A549 (cell line): Measurements from ENCODE around the gene RMP24.

ENCODE experiments used
- CHD2 ChIP-seq: fragments of 150-350 bp; IDR thresholded peaks from 2 replicates; pipeline ENCODE4 v1.6.1; 2014; ENCODE audit warnings: low read length; ENCODE audit not compliant: partially characterized antibody
- EP300 ChIP-seq, 2 experiments: fragments of >200 bp; sonication (Bioruptor Twin); formaldehyde crosslinking; IDR thresholded peaks; 2 replicates in 1 of 2; 3 replicates in 1 of 2; pipeline ENCODE4 v1.6.1; 2016 to 2017
- JUN ChIP-seq, 2 experiments: fragments of >200 bp; sonication (Bioruptor Twin); formaldehyde crosslinking; IDR thresholded peaks; 2 replicates in 1 of 2; 3 replicates in 1 of 2; pipeline ENCODE4 v1.6.1; 2016 to 2017
- MYC ChIP-seq: IDR thresholded peaks from 2 replicates; pipeline ENCODE4 v1.6.1; 2012; ENCODE audit warnings: mild to moderate bottlenecking, inconsistent platforms, low read length, improper control_type of control experiment, borderline replicate concordance
- POLR2AphosphoS2 ChIP-seq: conservative IDR thresholded peaks from 2 replicates; pipeline ENCODE4 v1.6.1; 2012; ENCODE audit warnings: low read length, improper control_type of control experiment, inconsistent platforms
- TFCP2L1 ChIP-seq: fragments of 250-450 bp; sonication (Bioruptor Pico); IDR thresholded peaks from 2 replicates; pipeline ENCODE4 v1.5.0; 2021; ENCODE audit warnings: mild to moderate bottlenecking
- TF ChIP-seq, protein P1 (sequence below): fragments of >200 bp; sonication (Bioruptor Twin); formaldehyde crosslinking; IDR thresholded peaks from 3 replicates; pipeline ENCODE4 v1.5.1; 2016

DNA sequence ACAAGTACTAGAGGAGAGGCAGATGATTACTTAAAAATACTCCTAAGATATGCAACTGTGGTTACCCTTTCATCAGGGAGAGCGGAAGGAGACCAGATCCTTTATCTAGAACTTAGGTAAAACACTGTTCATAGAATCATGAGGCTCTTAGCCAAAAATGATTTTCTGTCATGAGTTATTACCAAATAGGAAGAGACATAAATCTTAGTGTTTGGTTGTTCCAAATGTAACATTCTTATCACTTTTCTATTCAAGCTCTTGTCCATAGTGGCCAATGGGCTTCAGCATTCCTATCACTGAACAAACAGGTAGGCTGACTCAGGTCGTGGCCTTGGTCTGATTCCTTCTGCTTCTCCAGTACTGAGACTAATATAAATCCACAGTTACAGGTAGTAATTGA lies 56.4 kb downstream of the RMP24 start:
- TF ChIP-seq JUN (IDR thresholded peaks at IDR 0.05) (no peak), TFCP2L1 (CRISPR knock-in tag) (no peak), POLR2AphosphoS2 (no peak), CHD2 (no peak), MYC (no peak), EP300 (IDR thresholded peaks at IDR 0.05) (no peak)
- TF ChIP-seq, protein P1, sequence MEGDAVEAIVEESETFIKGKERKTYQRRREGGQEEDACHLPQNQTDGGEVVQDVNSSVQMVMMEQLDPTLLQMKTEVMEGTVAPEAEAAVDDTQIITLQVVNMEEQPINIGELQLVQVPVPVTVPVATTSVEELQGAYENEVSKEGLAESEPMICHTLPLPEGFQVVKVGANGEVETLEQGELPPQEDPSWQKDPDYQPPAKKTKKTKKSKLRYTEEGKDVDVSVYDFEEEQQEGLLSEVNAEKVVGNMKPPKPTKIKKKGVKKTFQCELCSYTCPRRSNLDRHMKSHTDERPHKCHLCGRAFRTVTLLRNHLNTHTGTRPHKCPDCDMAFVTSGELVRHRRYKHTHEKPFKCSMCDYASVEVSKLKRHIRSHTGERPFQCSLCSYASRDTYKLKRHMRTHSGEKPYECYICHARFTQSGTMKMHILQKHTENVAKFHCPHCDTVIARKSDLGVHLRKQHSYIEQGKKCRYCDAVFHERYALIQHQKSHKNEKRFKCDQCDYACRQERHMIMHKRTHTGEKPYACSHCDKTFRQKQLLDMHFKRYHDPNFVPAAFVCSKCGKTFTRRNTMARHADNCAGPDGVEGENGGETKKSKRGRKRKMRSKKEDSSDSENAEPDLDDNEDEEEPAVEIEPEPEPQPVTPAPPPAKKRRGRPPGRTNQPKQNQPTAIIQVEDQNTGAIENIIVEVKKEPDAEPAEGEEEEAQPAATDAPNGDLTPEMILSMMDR = no peak
